Activated CD8-positive, alpha-beta memory T cell treated with anti-CD3 and anti-CD28 coated beads, Interleukin-2, amount 50 U/mL, for 24 hours (primary cell): ENCODE data around the gene KCNQ1OT1.

Source experiments
- DNase-seq: peaks from one replicate; pipeline ENCODE4 v3.0.0-alpha.2; 2020; ENCODE audit errors: extremely low read depth

KCNQ1OT1 gene

GRCh38 chr11:2687782-2688191 lies 12.0 kb downstream of the KCNQ1OT1 start:
- no peak for DNase-seq

- no peak for DNase-seq
Measured at GRCh38 chr11:2687223-2687530, 12.6 kb downstream of the KCNQ1OT1 start.

- no peak for DNase-seq
Measured at GRCh38 chr11:2686360-2687222, 13.2 kb downstream of the KCNQ1OT1 start.

- DNase-seq = no peak
Measured at GRCh38 chr11:2685566-2686359, 14.0 kb downstream of the KCNQ1OT1 start.

GRCh38 chr11:2685051-2685450 lies 14.7 kb downstream of the KCNQ1OT1 start:
- DNase-seq = no peak

GRCh38 chr11:2684581-2684980 lies 15.2 kb downstream of the KCNQ1OT1 start:
- no peak for DNase-seq

GRCh38 chr11:2683806-2684205 lies 16.0 kb downstream of the KCNQ1OT1 start:
- no peak for DNase-seq

GRCh38 chr11:2681408-2682145 lies 18.2 kb downstream of the KCNQ1OT1 start:
- no peak for DNase-seq

- DNase-seq = no peak
Measured at GRCh38 chr11:2679011-2679676, 20.6 kb downstream of the KCNQ1OT1 start.

- no peak for DNase-seq
Measured at GRCh38 chr11:2678396-2678795, 21.4 kb downstream of the KCNQ1OT1 start.

GRCh38 chr11:2677127-2677526 lies 22.7 kb downstream of the KCNQ1OT1 start:
- no peak for DNase-seq

GRCh38 chr11:2675540-2675939 lies 24.3 kb downstream of the KCNQ1OT1 start:
- DNase-seq = no peak

- no peak for DNase-seq
Measured at GRCh38 chr11:2674658-2675131, 25.1 kb downstream of the KCNQ1OT1 start.

- no peak for DNase-seq
Measured at GRCh38 chr11:2673871-2674471, 25.8 kb downstream of the KCNQ1OT1 start.

GRCh38 chr11:2673250-2673610 lies 26.6 kb downstream of the KCNQ1OT1 start:
- no peak for DNase-seq

- no peak for DNase-seq
Measured at GRCh38 chr11:2672553-2673249, 27.1 kb downstream of the KCNQ1OT1 start.

GRCh38 chr11:2671748-2672147 lies 28.0 kb downstream of the KCNQ1OT1 start:
- no peak for DNase-seq

- DNase-seq = no peak
Measured at GRCh38 chr11:2670541-2671100, 29.2 kb downstream of the KCNQ1OT1 start.

GRCh38 chr11:2669634-2670469 lies 29.9 kb downstream of the KCNQ1OT1 start:
- no peak for DNase-seq
